DND-41 (cell line): ENCODE results near the gene PTCD2.

Experiments used
- CTCF ChIP-seq: IDR thresholded peaks from 2 replicates; pipeline ENCODE4 v1.5.1; 2012; ENCODE audit warnings: borderline replicate concordance, low read length, moderate library complexity, mild to moderate bottlenecking; ENCODE audit not compliant: poor library complexity, severe bottlenecking; ENCODE audit errors: extremely low read depth
- EZH2 ChIP-seq: IDR thresholded peaks from 3 replicates; pipeline ENCODE4 v1.6.1; 2012; ENCODE audit warnings: borderline replicate concordance, low read depth, mild to moderate bottlenecking, moderate library complexity, low read length, inconsistent platforms; ENCODE audit not compliant: severe bottlenecking

DNA sequence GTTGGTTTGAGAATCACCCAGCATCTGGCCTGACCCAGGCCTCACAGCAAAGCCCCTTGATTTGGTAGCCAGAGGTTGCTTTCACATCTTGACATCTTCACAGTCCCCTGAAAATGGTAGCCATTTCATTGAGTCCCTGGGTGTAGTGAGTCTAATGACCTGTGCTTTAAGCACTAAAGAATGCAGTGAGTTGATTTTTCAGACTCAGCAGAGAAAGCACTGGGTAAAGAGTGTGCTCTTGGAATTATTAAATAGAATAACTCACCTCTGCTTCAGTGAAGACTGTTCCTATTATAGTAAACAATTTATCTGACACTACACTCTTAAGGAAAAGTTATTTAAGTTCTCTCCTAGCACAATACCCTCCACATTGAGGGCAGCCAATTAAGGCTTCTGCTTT is 56.2 kb downstream of the PTCD2 start:
- TF ChIP-seq EZH2 (no peak), CTCF (no peak)
